Brain microvascular endothelial cell (primary cell): Measurements from ENCODE around the gene DUT.

Source experiments
- DNase-seq: peaks from one replicate; pipeline ENCODE4 v3.0.0-alpha.2; 2020
- H3K27ac ChIP-seq: fragments of 250-450 bp; sonication (Bioruptor Pico); 2 replicates; pipeline ENCODE4 v1.5.1; 2020; ENCODE audit warnings: mild to moderate bottlenecking, moderate library complexity
- H3K27me3 ChIP-seq: fragments of 250-450 bp; sonication (Bioruptor Pico); replicated peaks from 2 replicates; pipeline ENCODE4 v1.5.1; 2020; ENCODE audit warnings: mild to moderate bottlenecking
- H3K36me3 ChIP-seq: fragments of 250-450 bp; sonication (Bioruptor Pico); replicated peaks from 2 replicates; pipeline ENCODE4 v1.5.1; 2020; ENCODE audit warnings: mild to moderate bottlenecking
- H3K4me3 ChIP-seq: 2 replicates; pipeline ENCODE4 v1.5.1; 2011; ENCODE audit warnings: low read depth, mild to moderate bottlenecking, control low read depth, low read length, moderate library complexity
- CTCF ChIP-seq: IDR thresholded peaks from 2 replicates; pipeline ENCODE4 v1.5.1; 2011; ENCODE audit warnings: low read depth, mild to moderate bottlenecking, moderate library complexity, low read length, control low read depth, inconsistent platforms; ENCODE audit errors: missing control alignments
- in situ Hi-C: cut with HindIII; loops from 2 replicates; pipeline ENCODE4 v1.10.0; 2017; ENCODE audit warnings: low sequenced_read_pairs, low pct_ligation_motif_present

DUT gene

DNA sequence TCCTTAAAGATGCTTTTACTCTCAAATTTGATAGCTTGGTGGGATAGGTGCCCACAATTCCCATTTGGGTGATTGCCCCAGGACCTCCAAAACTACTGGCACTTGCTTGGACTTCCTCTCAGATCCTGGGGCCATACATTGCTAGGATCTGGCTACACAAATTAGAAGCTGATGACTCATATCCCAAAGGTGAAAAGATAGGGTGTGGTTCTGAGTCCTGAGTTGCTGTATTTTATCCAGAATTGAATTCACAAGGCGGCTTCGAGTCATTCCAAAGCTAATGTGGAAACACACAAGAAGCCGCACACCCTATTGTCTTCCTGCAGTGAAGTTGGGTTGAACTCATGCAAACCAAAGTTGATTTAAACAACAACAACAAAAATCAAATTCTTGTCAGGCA, 53.4 kb downstream of the DUT start:
- no peaks in the 10 kb centered on the region for H3K36me3 ChIP-seq
- no peaks in the 10 kb centered on the region for H3K27me3 ChIP-seq
- TF ChIP-seq CTCF, result no peak
- no peak overlapping the region for H3K4me3 ChIP-seq
- DNase-seq, result no peak
- in situ Hi-C loops, result no loop called here
- no peak overlapping the region for H3K27ac ChIP-seq

DNA sequence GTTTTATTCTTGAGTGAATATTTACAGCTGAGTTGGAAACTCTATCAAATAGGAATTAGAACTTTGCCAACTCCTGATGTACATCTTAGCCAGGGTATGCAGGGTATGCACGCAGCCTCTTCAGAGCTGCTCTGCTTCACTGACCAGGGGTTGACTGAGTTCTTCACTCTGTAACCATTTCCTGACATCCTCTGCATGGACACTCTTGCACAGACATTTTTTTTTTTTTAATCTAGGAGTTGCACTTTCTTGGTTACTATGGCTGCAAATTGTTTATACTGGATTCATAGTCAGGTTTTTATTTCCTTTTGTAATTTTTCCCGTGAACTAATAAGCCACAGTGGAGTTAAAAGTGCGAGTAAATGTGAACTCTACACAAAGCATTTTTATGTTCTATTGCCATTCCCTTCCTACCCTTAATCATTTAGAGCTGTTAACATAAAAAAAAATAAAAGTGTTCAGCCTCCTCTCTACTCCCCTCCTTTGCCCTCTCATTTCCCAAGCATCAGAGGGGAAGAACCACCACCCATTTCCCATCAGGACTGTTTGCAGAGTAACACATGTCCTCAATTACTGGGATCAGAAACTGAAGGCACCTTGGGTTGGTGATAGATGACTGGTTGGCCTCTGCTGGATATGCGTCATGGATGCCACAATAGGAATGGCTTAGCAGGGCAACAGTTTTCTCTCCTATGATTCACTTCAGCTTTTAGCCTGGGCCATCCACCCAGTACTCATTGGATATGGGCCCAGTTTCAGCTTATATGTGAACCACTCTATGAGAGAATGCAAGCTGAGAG, 54.0 kb downstream of the DUT start:
- DNase-seq, result peak; percentile 68
- H3K27me3 ChIP-seq, result no peaks in the 10 kb centered on the region
- no peaks in the 10 kb centered on the region for H3K36me3 ChIP-seq
- TF ChIP-seq CTCF, result no peak
- in situ Hi-C loops, result no loop called here
- peak overlapping the region; percentile 22 for H3K27ac ChIP-seq
- H3K4me3 ChIP-seq, result no peak overlapping the region

DNA sequence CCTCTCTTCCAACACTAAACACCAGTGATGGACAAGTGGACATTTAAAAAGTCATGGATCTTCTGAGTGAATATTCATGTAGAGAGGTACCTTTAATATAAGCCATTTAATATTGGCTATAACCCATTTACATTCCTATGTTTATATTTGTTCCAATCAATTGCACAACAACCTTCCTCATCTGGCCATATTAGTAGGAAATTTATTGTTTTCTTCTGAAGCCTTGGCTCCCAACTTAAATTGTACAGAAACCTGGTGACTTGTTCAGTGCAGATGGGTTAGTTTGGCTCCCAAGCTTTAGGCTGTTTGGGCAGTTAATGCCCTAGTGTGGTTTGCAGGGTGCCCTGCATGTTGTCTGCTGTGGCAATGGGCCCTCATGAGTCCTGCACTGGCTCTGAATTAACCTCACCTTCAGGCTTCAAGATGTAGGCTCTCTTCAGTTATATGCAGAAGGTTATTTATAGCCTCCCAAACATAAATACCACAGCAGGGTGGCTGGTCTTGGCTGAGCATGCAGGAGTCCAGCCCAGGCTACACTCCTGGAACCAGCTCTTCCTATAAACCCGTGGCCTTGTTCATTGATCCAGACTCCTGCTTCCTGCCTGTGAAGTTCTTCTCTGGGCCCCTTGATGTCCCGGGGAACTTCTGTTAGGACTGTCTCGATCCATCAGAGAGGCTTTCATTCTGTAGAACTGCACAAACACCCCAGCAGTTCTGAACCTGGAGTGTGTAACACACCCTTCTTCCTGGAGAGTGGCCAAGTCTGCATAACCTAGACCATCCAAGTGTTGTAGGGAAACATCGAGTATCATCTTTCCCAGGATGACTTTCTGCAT, 57.0 kb downstream of the DUT start:
- TF ChIP-seq CTCF, result no peak
- Histone ChIP-seq H3K27ac (peak overlapping the region; percentile 72), H3K27me3 (no peaks in the 10 kb centered on the region), H3K4me3 (no peak overlapping the region), H3K36me3 (no peaks in the 10 kb centered on the region)
- no peak for DNase-seq
- in situ Hi-C loops, result no loop called here

GRCh38 chr15:48388910-48389309, 57.7 kb downstream of the DUT start:
- H3K27ac ChIP-seq, result peak overlapping the region; percentile 72
- no peaks in the 10 kb centered on the region for H3K36me3 ChIP-seq
- TF ChIP-seq CTCF, result no peak
- no peak overlapping the region for H3K4me3 ChIP-seq
- DNase-seq, result no peak
- in situ Hi-C loops, result no loop called here
- no peaks in the 10 kb centered on the region for H3K27me3 ChIP-seq

GRCh38 chr15:48389691-48390143, 58.5 kb downstream of the DUT start:
- H3K36me3 ChIP-seq, result no peaks in the 10 kb centered on the region
- peak overlapping the region; percentile 72 for H3K27ac ChIP-seq
- in situ Hi-C loops, result no loop called here
- DNase-seq, result no peak
- H3K27me3 ChIP-seq, result no peaks in the 10 kb centered on the region
- TF ChIP-seq CTCF, result no peak
- no peak overlapping the region for H3K4me3 ChIP-seq
